Middle frontal gyrus (tissue), 1 donor: ENCODE data around the gene SHANK3.
"Not testable (repeated sequence)": the region's sequence is repeated elsewhere in the genome, so short reads cannot be mapped to it uniquely, and the experiment has no call there.

Source experiments
- DNase-seq: peaks from one replicate; pipeline ENCODE4 v3.0.0-alpha.2; 2015; ENCODE audit warnings: low spot score; ENCODE audit errors: extremely low spot score

Gene SHANK3

GRCh38 chr22:50653256-50653655 lies 19.4 kb upstream of the SHANK3 start:
- no peak for DNase-seq

DNA sequence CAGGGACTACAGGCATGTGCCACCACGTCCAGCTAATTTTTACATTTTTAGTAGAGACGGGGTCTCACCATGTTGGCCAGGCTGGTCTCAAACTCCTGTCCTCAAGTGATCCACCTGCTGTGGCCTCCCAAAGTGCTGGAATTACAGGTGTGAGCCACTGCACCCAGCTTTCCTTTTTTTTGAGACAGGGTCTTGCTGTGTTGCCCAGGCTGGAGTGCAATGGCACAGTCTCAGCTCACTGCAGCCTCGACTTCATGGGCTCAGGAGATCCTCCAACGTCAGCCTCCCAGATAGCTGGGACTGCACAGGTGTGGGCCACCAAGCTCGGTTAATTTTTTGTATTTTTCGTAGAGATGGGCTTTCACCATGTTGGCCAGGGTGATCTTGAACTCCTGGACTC lies 18.0 kb upstream of the SHANK3 start:
- not testable (repeated sequence) for DNase-seq

DNA sequence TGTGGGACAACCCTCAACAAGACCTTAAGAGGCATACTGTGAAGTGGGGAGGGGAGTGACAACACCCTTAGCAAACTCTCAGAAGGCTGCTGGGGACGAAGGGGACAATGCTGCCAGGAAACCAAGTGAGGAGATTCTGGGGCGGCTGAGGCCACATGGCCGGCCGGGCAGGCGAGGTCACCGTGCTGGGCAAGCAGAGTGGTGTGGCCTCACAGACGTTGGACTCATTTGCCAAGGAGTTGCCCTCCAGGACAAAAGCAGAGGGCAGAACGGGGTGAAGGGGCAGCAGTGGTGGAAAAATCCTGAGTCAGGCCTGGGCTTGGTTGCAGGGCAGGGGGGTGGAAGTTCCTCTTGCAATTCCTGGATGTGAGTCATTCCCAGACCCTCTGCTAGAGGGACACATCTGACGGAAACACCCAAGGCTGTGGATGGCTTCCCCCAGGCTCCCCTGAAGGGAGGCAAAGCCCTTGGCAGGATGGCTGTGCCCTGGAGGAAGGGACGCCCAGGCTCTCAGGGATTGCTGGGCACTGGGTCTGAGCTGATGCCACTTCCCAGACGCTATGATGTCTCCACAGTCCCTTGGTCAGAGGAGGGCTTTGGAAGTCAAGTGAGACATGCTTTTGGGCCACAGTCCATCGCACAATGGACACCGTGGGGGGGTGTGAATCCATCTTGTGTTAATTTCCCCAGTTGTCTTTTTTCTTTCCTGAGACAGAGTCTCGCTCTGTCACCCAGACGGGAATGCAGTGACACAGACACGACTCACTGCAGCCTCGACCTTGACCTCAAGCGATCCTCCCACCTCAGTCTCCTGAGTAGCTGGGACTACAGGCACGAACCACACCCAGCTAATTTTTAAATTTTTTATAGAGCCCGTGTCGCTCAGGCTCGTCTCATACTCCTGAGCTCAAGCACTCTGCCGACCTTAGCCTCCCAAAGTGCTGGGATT lies 16.2 kb upstream of the SHANK3 start:
- DNase-seq, result no peak

- no peak for DNase-seq
Observed at GRCh38 chr22:50657925-50658324, 14.7 kb upstream of the SHANK3 start.

- not testable (repeated sequence) for DNase-seq
Observed at GRCh38 chr22:50659711-50660110, 12.9 kb upstream of the SHANK3 start.

- DNase-seq, result no peak
Observed at GRCh38 chr22:50660306-50660705, 12.3 kb upstream of the SHANK3 start.

GRCh38 chr22:50665212-50665611 lies 7.4 kb upstream of the SHANK3 start:
- DNase-seq, result no peak

DNA sequence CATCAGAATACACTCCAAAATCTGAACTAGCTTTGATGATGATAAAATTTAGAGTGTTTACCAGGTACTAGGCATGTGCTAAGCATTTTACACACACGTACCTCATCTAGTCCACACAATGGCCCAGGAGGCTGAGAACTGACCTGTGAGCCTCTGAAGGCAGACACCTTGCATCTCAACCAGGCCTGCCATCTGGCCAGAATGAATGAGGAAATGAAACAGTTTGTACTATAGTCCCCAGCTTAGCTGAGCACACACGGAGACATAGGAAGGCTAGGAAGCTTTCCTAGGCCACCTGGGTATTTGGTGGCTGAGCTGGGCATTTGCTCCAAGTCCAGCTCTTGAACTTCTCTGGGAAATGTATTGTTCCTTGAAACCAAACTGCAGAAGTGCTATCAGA lies 6.9 kb upstream of the SHANK3 start:
- DNase-seq, result no peak

DNA sequence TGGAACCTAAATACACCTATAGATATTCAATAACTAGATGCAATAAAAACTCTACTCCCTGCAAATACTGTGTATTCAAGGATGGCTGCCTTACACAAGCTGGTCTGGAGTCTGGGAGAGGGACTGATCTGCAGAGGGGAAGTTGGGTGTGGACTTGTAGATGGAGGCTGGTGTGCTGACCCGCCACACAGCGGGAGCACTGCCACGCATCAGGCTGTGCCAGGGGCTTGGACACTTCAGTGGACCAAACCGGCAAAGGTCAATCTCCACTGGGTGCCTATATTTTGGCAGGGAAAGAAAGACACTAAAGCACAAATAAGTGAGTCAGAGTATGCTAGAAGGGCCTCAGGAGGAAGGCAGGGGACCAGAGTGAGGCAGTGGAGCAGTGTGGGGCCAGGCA lies 2.1 kb upstream of the SHANK3 start:
- DNase-seq, result no peak

- DNase-seq, result no peak
Observed at GRCh38 chr22:50670914-50671538, 1.6 kb upstream of the SHANK3 start.

DNA sequence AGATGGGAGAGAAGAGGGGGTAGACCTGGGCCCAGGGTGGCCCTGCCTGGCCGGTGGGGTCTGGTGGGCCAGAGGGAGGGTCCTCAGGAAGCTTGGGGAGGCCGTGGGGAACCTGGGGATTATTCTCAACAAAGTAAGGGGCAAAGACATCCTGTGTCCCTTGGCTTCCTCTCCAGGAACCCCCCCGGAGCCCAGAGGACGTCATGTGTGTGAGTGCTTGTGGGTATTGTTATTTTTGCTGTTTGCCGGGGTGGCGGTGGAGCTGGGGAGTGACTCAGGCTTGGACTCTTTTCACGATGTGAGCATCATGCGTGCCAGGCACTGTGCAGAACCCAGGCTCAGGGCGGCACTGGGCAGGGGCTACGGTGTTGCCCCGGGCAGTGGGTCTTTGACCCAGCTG lies 982 bp upstream of the SHANK3 start:
- no peak for DNase-seq

DNA sequence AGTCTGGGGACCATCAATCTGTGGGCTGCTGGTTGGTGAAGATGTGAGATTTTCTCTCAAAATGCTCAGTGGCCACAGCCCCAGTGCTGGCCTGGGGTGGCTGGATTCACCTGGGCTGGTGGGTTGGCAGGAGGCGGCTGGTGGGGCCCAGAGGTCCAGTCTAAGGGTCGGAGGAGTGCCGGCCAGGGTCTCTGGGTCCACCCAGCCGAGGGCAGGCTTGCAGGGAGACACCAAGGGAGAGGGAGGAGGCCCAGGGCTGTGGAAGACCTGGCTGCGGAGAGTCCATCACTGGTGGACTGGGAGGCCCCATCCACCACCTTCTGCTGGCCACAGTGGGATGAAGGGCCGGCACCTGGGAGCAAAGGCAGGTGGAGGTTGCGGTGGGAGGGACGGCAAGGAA lies 582 bp upstream of the SHANK3 start:
- no peak for DNase-seq

DNA sequence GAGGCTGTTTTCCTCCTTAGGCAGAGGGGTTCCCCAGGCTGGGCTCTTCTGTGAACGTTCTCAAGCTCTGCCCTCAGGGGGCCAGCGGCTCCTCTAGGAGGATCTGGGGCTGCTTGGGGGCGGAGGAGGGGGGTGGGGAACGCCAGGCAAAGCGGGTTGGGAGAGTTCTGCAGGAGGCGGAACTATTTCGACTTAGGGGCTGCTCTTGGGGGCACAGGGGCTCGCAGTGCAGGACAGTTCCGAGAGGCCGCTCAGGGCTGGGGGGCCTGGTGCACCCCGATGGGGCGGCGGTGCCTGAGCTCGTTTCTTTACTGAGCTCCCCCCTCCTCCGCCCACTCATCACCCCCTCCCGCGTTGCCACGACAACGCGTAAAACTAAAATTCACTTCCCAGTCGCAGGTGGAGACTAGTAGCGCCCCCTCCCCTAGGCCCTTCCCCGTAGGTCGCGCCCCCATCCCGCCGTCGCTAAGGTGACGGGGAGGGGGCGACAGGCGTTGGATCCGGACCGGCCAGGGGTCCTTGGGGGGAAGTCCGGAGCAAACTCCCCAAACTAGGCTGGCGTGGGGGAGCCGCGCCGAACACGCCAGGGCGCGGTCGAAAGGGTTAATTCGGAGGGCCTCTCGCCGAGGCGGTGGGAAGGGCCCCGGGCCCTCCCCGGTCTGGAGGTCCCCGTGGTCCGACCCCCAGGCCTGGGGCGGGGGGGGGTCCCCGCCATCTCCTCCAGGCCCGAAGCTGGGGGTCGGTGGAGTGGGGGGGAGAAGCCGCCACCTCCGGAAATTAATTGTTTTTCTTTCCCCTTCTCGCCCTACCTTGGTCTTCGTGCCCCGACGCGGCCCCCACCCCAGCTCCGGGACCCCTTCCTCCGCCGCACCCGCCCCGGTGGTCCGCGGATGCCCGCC lies 857 bp downstream of the SHANK3 start:
- DNase-seq, result no peak

GRCh38 chr22:50674130-50674500 lies 1.5 kb downstream of the SHANK3 start:
- DNase-seq, result no peak

- DNase-seq, result no peak
Observed at GRCh38 chr22:50674606-50675552, 2.3 kb downstream of the SHANK3 start.

DNA sequence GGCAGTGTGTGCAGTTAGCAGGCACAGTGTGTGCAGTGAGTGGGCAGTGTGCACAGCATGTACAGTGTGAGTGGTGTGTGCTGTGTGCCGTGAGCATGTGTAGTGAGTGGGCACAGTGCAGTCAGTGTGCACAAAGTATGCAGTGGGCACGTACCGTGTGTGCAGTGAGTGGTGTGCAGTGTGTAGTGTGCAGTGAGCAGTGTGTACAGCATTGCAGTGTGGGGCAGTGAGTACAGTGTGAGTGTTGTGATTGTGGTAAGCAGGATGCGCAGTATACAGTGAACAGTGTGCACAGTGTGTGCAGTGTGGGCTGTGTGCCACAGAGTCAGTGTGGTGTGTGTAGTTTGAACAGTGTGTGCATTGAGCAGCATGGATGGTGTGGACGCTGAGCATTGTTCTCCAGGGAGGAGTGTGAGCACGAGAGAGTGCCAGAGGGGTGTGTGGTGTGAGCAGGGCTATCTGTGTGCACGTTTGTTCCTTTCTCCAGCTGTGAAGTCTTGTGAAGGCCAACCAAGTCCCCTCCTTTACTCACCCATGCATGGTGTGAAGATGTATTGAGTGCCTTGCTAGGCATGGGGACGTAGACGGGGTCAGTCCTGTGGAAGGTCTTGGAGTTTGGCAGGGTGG lies 3.0 kb downstream of the SHANK3 start:
- DNase-seq, result no peak

- no peak for DNase-seq
Observed at GRCh38 chr22:50676180-50676636, 3.6 kb downstream of the SHANK3 start.

DNA sequence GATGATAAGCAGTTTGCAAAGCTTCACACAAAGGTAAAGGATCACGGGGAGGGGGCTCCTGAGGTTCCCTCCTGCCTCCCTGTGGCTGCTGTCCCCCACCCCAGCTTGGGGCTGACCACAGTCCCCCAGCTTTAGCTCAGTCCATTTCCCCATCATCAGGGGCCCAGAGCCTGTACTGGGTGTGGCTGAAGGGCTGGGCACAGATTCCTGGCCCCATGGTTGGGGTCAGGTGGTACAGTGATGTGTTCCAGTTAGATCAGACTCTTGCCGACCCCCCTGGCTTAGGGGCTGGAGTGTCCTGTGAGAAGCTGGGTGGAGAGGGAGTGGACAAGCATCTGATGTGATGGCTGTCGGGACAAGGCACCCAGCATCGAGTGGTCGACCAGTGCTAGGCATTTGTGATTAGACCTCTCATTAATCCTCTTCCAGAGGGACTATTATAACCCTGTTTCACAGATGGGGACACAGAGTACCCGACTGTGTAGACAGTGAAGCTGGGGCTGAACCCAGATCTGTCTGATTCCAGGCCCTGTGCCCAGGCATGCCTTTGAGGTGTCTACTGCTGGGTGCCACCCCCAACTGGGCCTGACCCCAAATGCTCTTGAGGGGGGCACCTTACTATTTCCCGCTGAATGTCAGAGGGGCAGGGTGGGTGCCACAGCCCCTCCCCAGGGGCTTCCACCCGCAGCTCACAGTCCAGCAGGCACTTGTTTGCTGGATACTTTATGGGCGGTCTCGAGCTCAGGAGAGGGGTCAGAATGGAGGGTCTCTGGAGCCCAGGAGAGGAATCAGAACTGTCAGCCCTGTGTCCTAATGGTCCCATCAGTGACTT lies 4.3 kb downstream of the SHANK3 start:
- no peak for DNase-seq
